ENCODE measurements around the gene KIF5C. TPM values are rescaled to one million over a fixed set of nuclear protein-coding genes. Genes with fewer than 3 reads are reported as not detected.

The KIF5C gene
- total RNA-seq, 2 donors from 2014 or later: 23.9 to 29.1 TPM

GRCh38 chr2:149027590-149028250 is 152.7 kb downstream of the KIF5C start:
- DNase-seq (no peak), ATAC-seq (replicated peaks in 1 of 2) (no peak)
- no peaks in the 10 kb centered on the region for H3K36me3 Mint-ChIP-seq (ENCODE audit: insufficient read depth in 2 of 2)
- H3K4me1 Mint-ChIP-seq (ENCODE audit: low read depth): no peaks in the 10 kb centered on the region
- no peak overlapping the region for H3K27ac Mint-ChIP-seq
- no peaks in the 10 kb centered on the region for H3K9me3 Mint-ChIP-seq
- H3K27me3 Mint-ChIP-seq (ENCODE audit: low read depth): peaks cover 13% of the 10 kb centered on the region
- no peak overlapping the region for H3K4me3 Mint-ChIP-seq

- Mint-ChIP-seq H3K27me3 (ENCODE audit: low read depth) (peaks cover 14% of the 10 kb centered on the region), H3K4me1 (ENCODE audit: low read depth) (no peaks in the 10 kb centered on the region), H3K4me3 (no peak overlapping the region), H3K9me3 (no peaks in the 10 kb centered on the region), H3K27ac (no peak overlapping the region), H3K36me3 (ENCODE audit: insufficient read depth in 2 of 2) (no peaks in the 10 kb centered on the region)
- DNase-seq: no peak
- ATAC-seq (replicated peaks in 1 of 2): no peak
Observed at GRCh38 chr2:149028377-149028776, 153.3 kb downstream of the KIF5C start.

GRCh38 chr2:149028891-149029290 is 153.9 kb downstream of the KIF5C start:
- H3K27me3 Mint-ChIP-seq (ENCODE audit: low read depth): peaks cover 19% of the 10 kb centered on the region
- no peak overlapping the region for H3K27ac Mint-ChIP-seq
- ATAC-seq (replicated peaks in 1 of 2): no peak
- no peak overlapping the region for H3K4me3 Mint-ChIP-seq
- no peaks in the 10 kb centered on the region for H3K4me1 Mint-ChIP-seq (ENCODE audit: low read depth)
- DNase-seq: no peak
- H3K9me3 Mint-ChIP-seq: no peaks in the 10 kb centered on the region
- no peaks in the 10 kb centered on the region for H3K36me3 Mint-ChIP-seq (ENCODE audit: insufficient read depth in 2 of 2)

GRCh38 chr2:149029307-149029965 is 154.4 kb downstream of the KIF5C start:
- H3K36me3 Mint-ChIP-seq (ENCODE audit: insufficient read depth in 2 of 2): no peaks in the 10 kb centered on the region
- ATAC-seq (replicated peaks in 1 of 2) (no peak), DNase-seq (no peak)
- H3K4me1 Mint-ChIP-seq (ENCODE audit: low read depth): no peaks in the 10 kb centered on the region
- no peaks in the 10 kb centered on the region for H3K9me3 Mint-ChIP-seq
- no peak overlapping the region for H3K27ac Mint-ChIP-seq
- H3K27me3 Mint-ChIP-seq (ENCODE audit: low read depth): peaks cover 20% of the 10 kb centered on the region
- H3K4me3 Mint-ChIP-seq: no peak overlapping the region

GRCh38 chr2:149031396-149031795 is 156.4 kb downstream of the KIF5C start:
- Mint-ChIP-seq H3K36me3 (ENCODE audit: insufficient read depth in 2 of 2) (no peaks in the 10 kb centered on the region), H3K4me3 (no peak overlapping the region)

GRCh38 chr2:149033716-149034115 is 158.7 kb downstream of the KIF5C start:
- Mint-ChIP-seq H3K4me3 (no peak overlapping the region), H3K27me3 (ENCODE audit: low read depth) (peaks cover 41% of the 10 kb centered on the region), H3K4me1 (ENCODE audit: low read depth) (no peaks in the 10 kb centered on the region), H3K9me3 (no peaks in the 10 kb centered on the region), H3K27ac (no peak overlapping the region), H3K36me3 (ENCODE audit: insufficient read depth in 2 of 2) (no peaks in the 10 kb centered on the region)
- ATAC-seq (replicated peaks in 1 of 2) (no peak), DNase-seq (no peak)

More at GRCh38 chr2:149031396-149031795, 156.4 kb downstream of the KIF5C start:
- no peak for DNase-seq
- Mint-ChIP-seq H3K9me3 (no peaks in the 10 kb centered on the region), H3K27ac (no peak overlapping the region), H3K4me1 (ENCODE audit: low read depth) (no peaks in the 10 kb centered on the region), H3K27me3 (ENCODE audit: low read depth) (peaks cover 23% of the 10 kb centered on the region)
- ATAC-seq (replicated peaks in 1 of 2): no peak

- Mint-ChIP-seq H3K36me3 (ENCODE audit: insufficient read depth in 2 of 2) (no peaks in the 10 kb centered on the region), H3K27me3 (ENCODE audit: low read depth) (peaks cover 46% of the 10 kb centered on the region), H3K9me3 (no peaks in the 10 kb centered on the region), H3K4me3 (no peak overlapping the region), H3K4me1 (ENCODE audit: low read depth) (no peaks in the 10 kb centered on the region), H3K27ac (no peak overlapping the region)
- no peak for DNase-seq
- ATAC-seq (replicated peaks in 1 of 2): no peak
Observed at GRCh38 chr2:149034406-149034805, 159.4 kb downstream of the KIF5C start.

- Mint-ChIP-seq H3K36me3 (ENCODE audit: insufficient read depth in 2 of 2) (no peaks in the 10 kb centered on the region), H3K9me3 (no peaks in the 10 kb centered on the region), H3K4me1 (ENCODE audit: low read depth) (no peaks in the 10 kb centered on the region), H3K27ac (no peak overlapping the region), H3K27me3 (ENCODE audit: low read depth) (peaks cover 63% of the 10 kb centered on the region), H3K4me3 (no peak overlapping the region)
- ATAC-seq (replicated peaks in 1 of 2) (no peak), DNase-seq (no peak)
Observed at GRCh38 chr2:149036507-149037293, 161.7 kb downstream of the KIF5C start.

- H3K27ac Mint-ChIP-seq: no peak overlapping the region
- H3K4me3 Mint-ChIP-seq: peak overlapping the region in 1 of 2 donors; percentile 60
- H3K36me3 Mint-ChIP-seq (ENCODE audit: insufficient read depth in 2 of 2): no peaks in the 10 kb centered on the region
- ATAC-seq (replicated peaks in 1 of 2) (no peak), DNase-seq (no peak)
- H3K9me3 Mint-ChIP-seq: no peaks in the 10 kb centered on the region
- H3K27me3 Mint-ChIP-seq (ENCODE audit: low read depth): peaks cover 67% of the 10 kb centered on the region
- H3K4me1 Mint-ChIP-seq (ENCODE audit: low read depth): no peaks in the 10 kb centered on the region
Observed at GRCh38 chr2:149037851-149038250, 162.8 kb downstream of the KIF5C start.

GRCh38 chr2:149038442-149039212 is 163.6 kb downstream of the KIF5C start, which contains the start of gene LYPD6B:
TSS of gene LYPD6B (plus strand) at chr2:149038699. CDS start at chr2:149130949, 92,250 bp downstream.
- Mint-ChIP-seq H3K4me3 (peak within 1 kb of the TSS; percentile 53 to 60), H3K4me1 (ENCODE audit: low read depth) (no peaks in the 10 kb centered on the region), H3K27ac (no peak within 1 kb of the TSS), H3K9me3 (no peaks in the 10 kb centered on the region), H3K36me3 (ENCODE audit: insufficient read depth in 2 of 2) (no peaks in the 10 kb centered on the region), H3K27me3 (ENCODE audit: low read depth) (peaks cover 64% of the 10 kb centered on the region)
- ATAC-seq (replicated peaks in 1 of 2) (peak; percentile 59 to 65), DNase-seq (peak in 1 of 2 donors; percentile 15)

GRCh38 chr2:149039213-149039724 is 164.2 kb downstream of the KIF5C start:
- ATAC-seq (replicated peaks in 1 of 2): no peak
- peaks cover 63% of the 10 kb centered on the region for H3K27me3 Mint-ChIP-seq (ENCODE audit: low read depth)
- H3K27ac Mint-ChIP-seq: no peak overlapping the region
- DNase-seq: no peak
- no peaks in the 10 kb centered on the region for H3K36me3 Mint-ChIP-seq (ENCODE audit: insufficient read depth in 2 of 2)
- no peaks in the 10 kb centered on the region for H3K4me1 Mint-ChIP-seq (ENCODE audit: low read depth)
- H3K9me3 Mint-ChIP-seq: no peaks in the 10 kb centered on the region
- H3K4me3 Mint-ChIP-seq: peak overlapping the region; percentile 48 to 53

- DNase-seq: peak; percentile 58 to 71
- Mint-ChIP-seq H3K4me3 (no peak overlapping the region), H3K9me3 (no peaks in the 10 kb centered on the region), H3K27ac (no peak overlapping the region), H3K27me3 (ENCODE audit: low read depth) (peaks cover 69% of the 10 kb centered on the region), H3K4me1 (ENCODE audit: low read depth) (no peaks in the 10 kb centered on the region), H3K36me3 (ENCODE audit: insufficient read depth in 2 of 2) (no peaks in the 10 kb centered on the region)
- ATAC-seq (replicated peaks in 1 of 2): peak; percentile 27 to 54
Observed at GRCh38 chr2:149040451-149040850, 165.4 kb downstream of the KIF5C start.

Data from activated T-cell treated with anti-CD3 and anti-CD28 coated beads, Interleukin-2, amount 50 U/mL, for 72 hours (primary cell).